ENCODE results near the gene ADCY4. TPM values are rescaled to one million over a fixed set of nuclear protein-coding genes. Genes with fewer than 3 reads are reported as not detected.

ADCY4 gene
- total and polyA plus RNA-seq, 10 of the 15 experiments (the other 5 are each of a cell fraction or from before 2014, with no cell fraction given) = 0.05 to 0.87 (median 0.21) TPM; not detected in 1

DNA sequence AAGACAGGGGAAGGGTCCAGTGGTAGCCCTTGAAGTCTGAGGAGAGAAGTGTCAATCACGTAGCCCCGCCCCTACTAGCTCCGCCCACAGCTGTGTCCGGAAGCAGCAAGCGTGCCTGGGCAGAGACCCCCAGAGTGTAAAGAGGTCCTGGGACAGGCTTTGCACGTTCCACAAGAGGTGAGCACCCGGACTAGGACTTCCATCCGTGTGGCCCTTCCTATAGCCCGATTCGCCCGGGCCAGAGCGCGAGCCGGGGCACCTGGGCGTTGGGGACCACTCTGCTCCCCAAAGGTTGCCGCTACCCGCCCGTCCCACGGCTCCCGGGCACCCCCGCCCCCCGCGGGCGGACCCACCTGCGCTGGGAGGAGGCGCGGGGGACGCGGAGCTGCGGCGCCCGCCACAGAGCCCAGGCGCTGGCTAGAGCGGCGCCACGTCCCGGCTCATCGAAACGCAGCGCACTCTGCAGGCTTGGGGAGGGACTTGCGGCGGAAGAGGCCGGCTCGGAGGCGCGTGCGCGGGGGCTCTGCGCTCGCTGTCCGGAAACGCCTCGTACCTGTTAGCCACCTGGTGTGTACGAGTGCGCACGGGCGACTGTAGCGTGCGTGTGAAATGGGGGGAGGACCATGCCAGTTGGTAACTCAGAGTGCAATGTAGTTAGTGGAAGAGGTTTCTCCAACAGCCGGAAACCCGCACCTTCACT, 63.6 kb downstream of the ADCY4 start, which contains the start of gene RABGGTA:
Gene RABGGTA, minus strand, starts transcription at position 464 of the 700 bp plus-strand sequence. CDS start 482 bp downstream, outside the sequence.
- no TSS peak for BruUV-seq (replicated peaks)
- Histone ChIP-seq H3K9ac (ENCODE audit: control insufficient read depth, insufficient read depth, low read length) (peak within 1 kb of the TSS; percentile 99), H3K36me3 (ENCODE audit: control insufficient read depth in 2 of 2, insufficient read depth in 2 of 2, low read length in 1 of 2) (peaks cover 3 to 18% of the 10 kb centered on the region in 2 experiments; a peak in 3 of 4 replicates), H3K27me3 (replicated peaks in 1 of 2; ENCODE audit: control insufficient read depth in 2 of 2, insufficient read depth in 2 of 2, low read length in 1 of 2) (no peaks in the 10 kb centered on the region), H3K4me2 (ENCODE audit: control insufficient read depth, insufficient read depth) (peak within 1 kb of the TSS; percentile 35), H4K20me1 (ENCODE audit: control insufficient read depth, insufficient read depth) (no peaks in the 10 kb centered on the region), H3K79me2 (ENCODE audit: control insufficient read depth, insufficient read depth, low read length) (peaks cover 14% of the 10 kb centered on the region), H3K4me3 (peak within 1 kb of the TSS; percentile 88), H3K4me1 (ENCODE audit: control insufficient read depth, insufficient read depth, low read length) (peaks cover 25% of the 10 kb centered on the region), H2AFZ (ENCODE audit: control insufficient read depth, low read depth, low read length) (peak within 1 kb of the TSS; percentile 91), H3K9me3 (replicated peaks; ENCODE audit: control insufficient read depth, insufficient read depth, low read length) (no peaks in the 10 kb centered on the region), H3K27ac (ENCODE audit: control insufficient read depth, insufficient read depth) (peak within 1 kb of the TSS; percentile 99)
- peak; percentile 89 for ATAC-seq
- peak; percentile 80 for DNase-seq (ENCODE audit: low read depth, low spot score)
- intact Hi-C loops (cut with micrococcal nuclease; ENCODE audit: unreplicated experiment) (loop anchor here (1.0 to 2.0 kb wide), 4 partner anchors 24 to 54 kb away; partner anchors contain the start of genes MDP1 and TINF2), in situ Hi-C loops (cut with MboI) (no loop called here)
- ChIA-PET SMC1A (ENCODE audit: uncharacterized antibody, unreplicated experiment) (interaction anchor here (1.0 to 8.9 kb wide), 14 partner anchors 8 to 171 kb away, joined by 3 to 141 read pairs (median 5); partner anchors contain the start of genes DCAF11, DHRS1, IPO4 and NOP9), RAD21 (ENCODE audit: unreplicated experiment) (interaction anchor here (0.8 to 5.6 kb wide), 12 partner anchors 9 to 125 kb away, joined by 3 to 59 read pairs (median 6); partner anchors contain the start of genes CIDEB, IPO4, IRF9 and PSME2), POLR2A (interaction anchor here (0.5 to 10.9 kb wide), 17 partner anchors 9 to 160 kb away, joined by 3 to 171 read pairs (median 5); partner anchors contain the start of genes CIDEB, DHRS1, EMC9 and MDP1), CTCF (interaction anchor here (0.6 to 17.1 kb wide), 19 partner anchors 9 to 160 kb away, joined by 3 to 269 read pairs (median 4); partner anchors contain the start of genes CBLN3, CHMP4A, CIDEB and DHRS1)
- WGBS (ENCODE audit: insufficient coverage, insufficient replicate concordance, low lambda C conversion rate, missing lambda C conversion rate) = under 1% methylated on average over 52 of the region's 61 CpGs
- peak; percentile 76 for FAIRE-seq
- TF ChIP-seq SMAD1 (IDR thresholded peaks at IDR 0.05; ENCODE audit: low read depth, partially characterized antibody) (no peak), EZH2 (IDR thresholded peaks at IDR 0.05; ENCODE audit: borderline replicate concordance, control insufficient read depth, low read depth, low read length) (no peak), POU2F2 (IDR thresholded peaks at IDR 0.05; ENCODE audit: borderline replicate concordance, low read depth, low read length) (no peak; the same call in 2 of the 3 replicates), NR2C1 (IDR thresholded peaks at IDR 0.05) (peak; percentile 67), STAT3 (IDR thresholded peaks at IDR 0.05; ENCODE audit: low read depth, low read length) (no peak), RELA (IDR thresholded peaks at IDR 0.05; ENCODE audit: borderline replicate concordance, partially characterized antibody) (peak; percentile 77), GATAD2B (conservative IDR thresholded peaks at IDR 0.05; ENCODE audit: low read depth) (peak; percentile 98), HDAC6 (IDR thresholded peaks at IDR 0.05; ENCODE audit: unreplicated experiment) (peak; percentile 40)
- TF ChIP-seq, protein P1, sequence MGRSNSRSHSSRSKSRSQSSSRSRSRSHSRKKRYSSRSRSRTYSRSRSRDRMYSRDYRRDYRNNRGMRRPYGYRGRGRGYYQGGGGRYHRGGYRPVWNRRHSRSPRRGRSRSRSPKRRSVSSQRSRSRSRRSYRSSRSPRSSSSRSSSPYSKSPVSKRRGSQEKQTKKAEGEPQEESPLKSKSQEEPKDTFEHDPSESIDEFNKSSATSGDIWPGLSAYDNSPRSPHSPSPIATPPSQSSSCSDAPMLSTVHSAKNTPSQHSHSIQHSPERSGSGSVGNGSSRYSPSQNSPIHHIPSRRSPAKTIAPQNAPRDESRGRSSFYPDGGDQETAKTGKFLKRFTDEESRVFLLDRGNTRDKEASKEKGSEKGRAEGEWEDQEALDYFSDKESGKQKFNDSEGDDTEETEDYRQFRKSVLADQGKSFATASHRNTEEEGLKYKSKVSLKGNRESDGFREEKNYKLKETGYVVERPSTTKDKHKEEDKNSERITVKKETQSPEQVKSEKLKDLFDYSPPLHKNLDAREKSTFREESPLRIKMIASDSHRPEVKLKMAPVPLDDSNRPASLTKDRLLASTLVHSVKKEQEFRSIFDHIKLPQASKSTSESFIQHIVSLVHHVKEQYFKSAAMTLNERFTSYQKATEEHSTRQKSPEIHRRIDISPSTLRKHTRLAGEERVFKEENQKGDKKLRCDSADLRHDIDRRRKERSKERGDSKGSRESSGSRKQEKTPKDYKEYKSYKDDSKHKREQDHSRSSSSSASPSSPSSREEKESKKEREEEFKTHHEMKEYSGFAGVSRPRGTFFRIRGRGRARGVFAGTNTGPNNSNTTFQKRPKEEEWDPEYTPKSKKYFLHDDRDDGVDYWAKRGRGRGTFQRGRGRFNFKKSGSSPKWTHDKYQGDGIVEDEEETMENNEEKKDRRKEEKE (IDR thresholded peaks at IDR 0.05) = 0 out of 2 replicates have a peak, but pooled peaks have one; percentile 28
- TF ChIP-seq, protein P2, sequence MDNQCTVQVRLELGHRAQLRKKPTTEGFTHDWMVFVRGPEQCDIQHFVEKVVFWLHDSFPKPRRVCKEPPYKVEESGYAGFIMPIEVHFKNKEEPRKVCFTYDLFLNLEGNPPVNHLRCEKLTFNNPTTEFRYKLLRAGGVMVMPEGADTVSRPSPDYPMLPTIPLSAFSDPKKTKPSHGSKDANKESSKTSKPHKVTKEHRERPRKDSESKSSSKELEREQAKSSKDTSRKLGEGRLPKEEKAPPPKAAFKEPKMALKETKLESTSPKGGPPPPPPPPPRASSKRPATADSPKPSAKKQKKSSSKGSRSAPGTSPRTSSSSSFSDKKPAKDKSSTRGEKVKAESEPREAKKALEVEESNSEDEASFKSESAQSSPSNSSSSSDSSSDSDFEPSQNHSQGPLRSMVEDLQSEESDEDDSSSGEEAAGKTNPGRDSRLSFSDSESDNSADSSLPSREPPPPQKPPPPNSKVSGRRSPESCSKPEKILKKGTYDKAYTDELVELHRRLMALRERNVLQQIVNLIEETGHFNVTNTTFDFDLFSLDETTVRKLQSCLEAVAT (IDR thresholded peaks at IDR 0.05) = peak; percentile 54; the same call in 1 of the 2 replicates
- TF ChIP-seq, protein P3, sequence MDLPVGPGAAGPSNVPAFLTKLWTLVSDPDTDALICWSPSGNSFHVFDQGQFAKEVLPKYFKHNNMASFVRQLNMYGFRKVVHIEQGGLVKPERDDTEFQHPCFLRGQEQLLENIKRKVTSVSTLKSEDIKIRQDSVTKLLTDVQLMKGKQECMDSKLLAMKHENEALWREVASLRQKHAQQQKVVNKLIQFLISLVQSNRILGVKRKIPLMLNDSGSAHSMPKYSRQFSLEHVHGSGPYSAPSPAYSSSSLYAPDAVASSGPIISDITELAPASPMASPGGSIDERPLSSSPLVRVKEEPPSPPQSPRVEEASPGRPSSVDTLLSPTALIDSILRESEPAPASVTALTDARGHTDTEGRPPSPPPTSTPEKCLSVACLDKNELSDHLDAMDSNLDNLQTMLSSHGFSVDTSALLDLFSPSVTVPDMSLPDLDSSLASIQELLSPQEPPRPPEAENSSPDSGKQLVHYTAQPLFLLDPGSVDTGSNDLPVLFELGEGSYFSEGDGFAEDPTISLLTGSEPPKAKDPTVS (IDR thresholded peaks at IDR 0.05; ENCODE audit: low read depth, low read length) = 0 out of 2 replicates have a peak, but pooled peaks have one; percentile 11
